Parietal lobe (tissue), 1 donor: ENCODE data around the gene GPR89A. TPM values are rescaled to one million over a fixed set of nuclear protein-coding genes. Genes with fewer than 3 reads are reported as not detected.

ENCODE experiments used
- total RNA-seq: library from RNA; depleted of rRNA; stranded (reverse); fragments of >200 nt; gene quantifications from one replicate; pipeline ENCODE4 v1.2.3, GENCODE V29; 2014

The GPR89A gene
- total RNA-seq: 55.4 TPM

GRCh38 chr1:145607833-145608733 lies at the start of gene GPR89A:
GPR89A (plus strand) TSS chr1:145607988; CDS start chr1:145608134, 146 bp downstream.

GRCh38 chr1:145707183-145707867 lies 99.5 kb downstream of the GPR89A start, which contains the start of gene PDZK1:
PDZK1 (minus strand) TSS chr1:145707368; CDS start chr1:145688021, 19,347 bp downstream.

GRCh38 chr1:145719230-145720079 lies 111.7 kb downstream of the GPR89A start, which contains the start of gene CD160:
CD160 (plus strand) TSS chr1:145719499; CDS start chr1:145728328, 8,829 bp downstream.

Other genes starting within 250 kb of the GPR89A start
- gene NBPF20, start 182.4 kb upstream of the GPR89A start, total RNA-seq: 10.6 TPM
- 0.31 TPM for gene PDZK1, start 99.4 kb downstream of the GPR89A start, total RNA-seq
- gene CD160, start 111.5 kb downstream of the GPR89A start, total RNA-seq: not detected
- 35.7 TPM for gene RNF115, start 216.1 kb downstream of the GPR89A start, total RNA-seq
- gene POLR3C, start 216.2 kb downstream of the GPR89A start, total RNA-seq: 42.3 TPM
- 4.1 TPM for gene NUDT17, start 237.6 kb downstream of the GPR89A start, total RNA-seq